GM19240 (cell line): ENCODE data around the gene RASGEF1B.
"Not testable (repeated sequence)": the region's sequence is repeated elsewhere in the genome, so short reads cannot be mapped to it uniquely, and the experiment has no call there.

Experiments used
- DNase-seq: peaks from one replicate; pipeline ENCODE4 v3.0.0; 2011; ENCODE audit warnings: low spot score; ENCODE audit not compliant: insufficient read length

Gene RASGEF1B

GRCh38 chr4:81498551-81499099, 26.9 kb upstream of the RASGEF1B start:
- no peak for DNase-seq

DNA sequence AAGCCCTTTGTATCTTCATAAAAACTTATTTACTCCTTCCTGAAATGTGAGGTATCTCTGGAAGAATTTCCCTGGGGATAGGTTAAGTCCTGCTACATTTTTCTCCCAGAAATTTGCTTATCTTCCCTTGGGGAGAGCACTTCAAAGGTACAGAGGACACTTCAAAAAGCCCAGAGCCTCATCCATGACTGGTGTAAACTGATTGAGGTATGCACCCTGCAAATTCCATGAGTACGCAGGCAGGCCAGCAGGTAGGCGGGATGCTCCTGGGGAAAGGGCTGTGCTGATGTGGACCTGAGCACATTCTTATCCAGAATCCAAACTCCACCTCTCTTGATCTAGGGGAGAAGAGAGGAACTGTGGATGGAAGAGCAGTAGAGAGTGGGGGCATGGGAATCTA, 26.3 kb upstream of the RASGEF1B start:
- DNase-seq = no peak

DNA sequence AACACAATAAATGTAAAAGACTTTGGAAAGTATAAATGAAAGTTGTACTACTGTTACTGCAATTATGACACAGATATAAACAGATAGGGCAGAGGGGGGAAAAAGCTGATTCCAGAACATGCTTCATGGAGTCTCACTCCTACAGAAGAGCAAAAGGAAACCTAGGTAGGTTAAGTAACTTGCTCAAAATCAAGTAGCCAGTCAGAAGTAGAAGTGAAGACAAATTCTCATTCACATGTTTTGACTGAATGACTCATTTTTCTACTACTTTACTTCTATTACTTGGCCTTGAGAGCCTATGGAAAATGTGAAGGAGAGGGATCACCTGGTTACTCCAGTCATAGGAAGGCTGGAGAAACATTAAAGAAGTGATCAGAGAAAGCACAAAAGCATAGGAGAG, 23.6 kb upstream of the RASGEF1B start:
- DNase-seq = no peak

GRCh38 chr4:81494031-81494431, 22.3 kb upstream of the RASGEF1B start:
- DNase-seq = no peak

GRCh38 chr4:81492606-81493230, 21.0 kb upstream of the RASGEF1B start:
- no peak for DNase-seq

DNA sequence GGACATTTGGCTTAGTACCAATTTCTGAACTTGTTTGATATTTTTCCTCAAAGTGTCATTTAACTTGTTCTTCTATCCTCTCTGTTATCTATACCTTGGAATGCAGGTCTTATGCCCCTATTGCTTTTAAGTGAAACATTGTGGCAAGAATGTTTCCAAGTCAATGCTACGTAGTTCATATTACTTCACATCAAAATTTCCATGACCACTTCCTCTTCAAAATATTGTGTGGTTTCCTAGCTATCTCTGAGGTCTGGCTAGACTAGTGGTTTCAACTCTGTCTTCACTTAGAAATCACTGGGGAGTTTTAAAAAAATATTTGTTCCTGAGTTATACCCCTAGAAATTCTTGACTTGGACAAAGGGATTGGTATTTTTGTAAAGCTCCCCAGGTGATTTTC, 20.2 kb upstream of the RASGEF1B start:
- DNase-seq = no peak

DNA sequence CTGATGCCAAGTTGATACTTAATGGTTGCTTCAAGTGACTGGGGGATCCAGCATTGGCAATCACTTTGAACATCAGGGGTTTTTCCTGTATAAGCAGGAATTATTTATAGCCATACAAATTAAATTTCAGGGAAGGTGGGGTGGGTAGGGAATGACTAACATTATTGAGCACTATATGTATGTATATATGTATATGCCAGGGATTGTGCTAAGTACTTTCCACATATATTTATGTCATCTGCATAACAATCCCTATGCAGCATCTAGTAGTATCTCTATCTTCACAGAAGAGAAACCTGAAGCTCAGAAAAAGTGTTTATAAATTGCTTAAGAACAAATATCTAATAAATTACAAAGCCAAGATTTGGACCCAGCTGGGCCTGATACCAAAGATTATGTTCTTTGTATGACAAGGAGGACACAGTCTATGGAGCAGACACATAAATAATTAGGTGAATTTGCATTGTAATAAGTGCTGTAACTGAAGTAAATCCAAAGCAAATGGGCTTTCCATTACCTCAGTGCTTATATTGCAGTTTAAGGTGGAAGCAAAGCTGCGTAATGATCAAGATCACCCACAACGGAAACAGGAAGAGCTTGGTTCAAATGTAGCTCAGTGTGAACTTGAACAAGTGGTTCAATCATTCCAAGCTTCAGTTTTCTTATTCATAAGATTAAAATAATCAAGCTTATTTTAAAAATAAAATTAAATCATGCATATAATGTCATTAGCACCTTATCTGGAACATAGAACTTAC, 18.9 kb upstream of the RASGEF1B start:
- DNase-seq = no peak

DNA sequence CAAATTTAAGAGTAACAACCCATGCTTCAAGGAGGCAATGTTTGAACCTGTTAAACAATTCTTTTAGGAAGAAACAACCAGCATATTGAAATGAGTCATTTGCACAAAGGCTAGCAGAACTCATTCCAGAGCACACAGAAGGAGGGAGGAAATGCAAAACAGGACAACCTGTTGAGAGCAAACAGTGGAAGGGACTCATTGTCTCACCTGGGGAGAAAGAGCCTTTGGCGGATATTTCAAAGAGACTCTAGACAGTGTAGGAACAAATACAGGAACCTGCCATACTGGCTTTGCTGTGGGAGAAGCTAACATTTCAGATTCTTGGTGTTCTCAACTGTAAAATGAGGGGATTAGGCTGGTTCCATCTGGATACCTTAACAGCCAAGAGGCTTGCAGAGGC, 14.8 kb upstream of the RASGEF1B start:
- DNase-seq = no peak

DNA sequence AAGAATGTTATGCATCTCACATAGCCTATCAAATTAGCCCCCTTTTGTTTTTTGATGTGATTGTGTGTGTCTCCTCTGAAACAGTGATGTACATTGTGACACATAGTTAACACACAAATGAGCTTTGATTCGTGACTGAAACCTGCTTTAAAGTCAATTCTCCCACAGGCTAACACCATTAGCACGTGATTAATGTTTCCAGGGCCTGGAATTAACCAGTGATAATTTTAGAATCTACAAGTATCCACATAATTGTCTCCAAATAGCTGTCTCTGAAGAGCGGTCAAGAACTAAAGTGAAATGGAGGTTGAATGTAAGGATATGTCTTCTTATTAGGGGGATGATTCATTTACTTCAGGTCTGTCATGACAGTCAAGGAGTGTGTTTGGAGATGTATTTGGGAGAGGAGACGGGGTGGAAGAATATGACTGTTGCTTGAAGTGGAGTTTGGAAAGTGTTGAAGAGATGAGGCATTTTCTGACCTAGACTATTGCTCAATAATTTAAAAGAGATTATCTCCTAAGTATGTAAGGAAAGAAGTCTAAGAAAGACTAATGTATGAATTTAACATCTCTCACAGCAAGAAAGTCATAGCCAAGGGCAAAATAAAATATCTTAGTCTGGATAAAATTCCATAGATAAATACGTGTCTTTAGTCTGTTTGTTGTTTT, 13.7 kb upstream of the RASGEF1B start:
- DNase-seq = no peak

DNA sequence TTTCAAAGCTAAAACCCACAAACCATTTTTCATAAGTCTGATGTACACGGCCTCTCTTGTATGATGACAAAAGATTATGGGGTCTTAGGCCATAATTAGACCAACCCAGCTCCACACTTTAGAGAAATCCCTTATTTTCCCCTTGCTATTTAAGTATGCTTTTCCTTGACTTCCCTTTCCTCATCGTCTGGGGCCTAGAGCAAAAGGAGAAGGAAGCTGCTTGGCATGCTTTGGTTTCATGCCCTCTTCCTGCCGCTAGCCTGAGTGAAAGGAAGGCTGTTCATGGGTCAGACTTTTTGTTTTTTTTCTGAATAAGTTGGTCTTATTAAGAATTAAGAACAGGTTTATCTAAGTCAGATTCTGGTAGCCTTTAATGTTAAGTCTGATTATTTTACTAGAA, 10.6 kb upstream of the RASGEF1B start:
- DNase-seq = no peak

GRCh38 chr4:81481151-81481550, 9.4 kb upstream of the RASGEF1B start:
- DNase-seq = no peak

DNA sequence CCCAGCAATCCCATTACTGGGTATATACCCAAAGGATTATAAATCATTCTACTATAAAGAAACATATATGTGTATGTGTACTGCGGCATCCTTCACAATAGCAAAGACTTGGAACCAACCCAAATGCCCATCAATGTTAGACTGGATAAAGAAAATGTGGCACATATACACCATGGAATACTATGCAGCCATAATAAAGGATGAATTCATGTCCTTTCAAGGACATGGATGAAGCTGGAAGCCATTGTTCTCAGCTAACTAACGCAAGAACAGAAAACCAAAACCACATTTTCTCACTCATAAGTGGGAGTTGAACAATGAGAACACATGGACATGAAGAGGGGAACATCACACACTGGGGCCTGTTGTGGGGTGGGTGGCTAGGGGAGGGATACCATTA, 7.9 kb upstream of the RASGEF1B start:
- DNase-seq = not testable (repeated sequence)

GRCh38 chr4:81473331-81474265, 1.9 kb upstream of the RASGEF1B start:
- DNase-seq = not testable (repeated sequence)

GRCh38 chr4:81472281-81473182, 825 bp upstream of the RASGEF1B start:
- no peak for DNase-seq

- DNase-seq = no peak
Observed at GRCh38 chr4:81471298-81471587, 464 bp downstream of the RASGEF1B start.

GRCh38 chr4:81470456-81471297, 1.0 kb downstream of the RASGEF1B start:
- DNase-seq = no peak

DNA sequence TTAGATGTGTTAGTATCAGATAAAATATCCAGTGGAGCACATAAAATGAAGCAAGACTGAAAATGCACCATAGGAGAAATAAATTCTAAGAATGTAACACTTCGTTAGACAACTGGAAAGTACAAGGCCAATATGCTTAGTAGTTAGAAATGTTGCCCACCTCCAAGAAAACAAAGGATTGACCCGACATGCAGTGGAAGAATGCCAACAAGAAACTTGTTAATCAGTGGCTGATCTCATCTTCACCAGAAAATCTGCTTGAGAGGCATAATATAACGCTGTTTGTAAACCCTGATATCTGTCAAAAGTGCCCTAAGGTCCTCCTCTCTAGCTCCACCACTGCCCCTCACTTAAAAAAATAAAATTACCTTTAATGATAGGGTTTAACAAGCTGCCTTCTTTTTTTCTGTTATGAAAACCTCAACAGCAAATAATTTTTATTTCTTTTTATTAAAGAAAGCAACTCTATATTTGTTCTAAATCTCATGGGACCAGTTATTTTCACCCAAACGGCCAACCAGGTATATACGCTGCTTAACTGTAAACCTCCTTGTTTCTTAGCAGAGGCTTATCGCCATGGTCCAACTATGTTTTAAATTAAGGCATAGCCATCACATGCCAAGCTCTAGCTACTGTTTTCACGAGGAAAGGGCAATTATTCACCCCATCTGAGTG, 1.8 kb downstream of the RASGEF1B start:
- DNase-seq = no peak

GRCh38 chr4:81468678-81469077, 3.0 kb downstream of the RASGEF1B start:
- DNase-seq = no peak

- no peak for DNase-seq
Observed at GRCh38 chr4:81467672-81467964, 4.1 kb downstream of the RASGEF1B start.
